Neural progenitor cell (in vitro differentiated cells): ENCODE results near the gene GRK3. TPM values are rescaled to one million over a fixed set of nuclear protein-coding genes. Genes with fewer than 3 reads are reported as not detected.

ENCODE experiments used
- DNase-seq: peaks from one replicate; pipeline ENCODE4 v3.0.0-alpha.2; 2016; ENCODE audit warnings: low spot score
- H2AFZ ChIP-seq: fragments of 200-600 bp; sonication (generic); replicated peaks from 2 replicates; pipeline ENCODE4 v1.6.1; 2016; ENCODE audit warnings: antibody characterized with exemption
- H3F3A ChIP-seq: fragments of 200-600 bp; sonication (generic); 2 replicates; pipeline ENCODE4 v1.6.1; 2016; ENCODE audit warnings: antibody characterized with exemption, low read depth
- H3K27ac ChIP-seq: fragments of 200-600 bp; sonication (generic); 2 replicates; pipeline ENCODE4 v1.5.1; 2016; ENCODE audit warnings: mild to moderate bottlenecking
- H3K27me3 ChIP-seq: fragments of 200-600 bp; sonication (generic); 2 replicates; pipeline ENCODE4 v1.6.1; 2016; ENCODE audit warnings: mild to moderate bottlenecking, moderate library complexity
- H3K36me3 ChIP-seq: fragments of 200-600 bp; sonication (generic); 2 replicates; pipeline ENCODE4 v1.5.1; 2016
- H3K4me1 ChIP-seq: fragments of 200-600 bp; sonication (generic); 2 replicates; pipeline ENCODE4 v1.6.1; 2016; ENCODE audit warnings: mixed run types
- H3K4me2 ChIP-seq: fragments of 200-600 bp; sonication (generic); 2 replicates; pipeline ENCODE4 v1.6.1; 2016
- H3K4me3 ChIP-seq: fragments of 200-600 bp; sonication (generic); 2 replicates; pipeline ENCODE4 v1.5.1; 2016
- H3K79me2 ChIP-seq: fragments of 200-600 bp; sonication (generic); 2 replicates; pipeline ENCODE4 v1.6.1; 2016; ENCODE audit warnings: low read depth
- H3K9ac ChIP-seq: fragments of 200-600 bp; sonication (generic); 2 replicates; pipeline ENCODE4 v1.6.1; 2016
- H3K9me3 ChIP-seq: fragments of 200-600 bp; sonication (generic); 2 replicates; pipeline ENCODE4 v1.5.1; 2016; ENCODE audit warnings: low read depth
- H4K20me1 ChIP-seq: fragments of 200-600 bp; sonication (generic); 2 replicates; pipeline ENCODE4 v1.6.1; 2016; ENCODE audit warnings: low read depth
- H3K27ac Mint-ChIP-seq: 3 replicates; pipeline ENCODE4 v1.8.0; 2021; ENCODE audit warnings: mixed read lengths
- H3K27me3 Mint-ChIP-seq: 2 replicates; pipeline ENCODE4 v1.8.0; 2022; ENCODE audit warnings: low read depth, mild to moderate bottlenecking, inconsistent platforms, moderate library complexity, mixed read lengths; ENCODE audit not compliant: insufficient read depth
- H3K36me3 Mint-ChIP-seq: 3 replicates; pipeline ENCODE4 v1.8.0; 2021; ENCODE audit warnings: mixed read lengths
- H3K4me1 Mint-ChIP-seq: 3 replicates; pipeline ENCODE4 v1.8.0; 2021; ENCODE audit warnings: mixed read lengths
- H3K4me3 Mint-ChIP-seq: 3 replicates; pipeline ENCODE4 v1.8.0; 2021; ENCODE audit warnings: mild to moderate bottlenecking, moderate library complexity, mixed read lengths
- H3K9me3 Mint-ChIP-seq: 3 replicates; pipeline ENCODE4 v1.8.0; 2020; ENCODE audit warnings: mixed read lengths
- EZH2 ChIP-seq: fragments of 200-600 bp; sonication (generic); IDR thresholded peaks from 2 replicates; pipeline ENCODE4 v1.6.1; 2017; ENCODE audit warnings: antibody characterized with exemption, mild to moderate bottlenecking, moderate library complexity
- EZH2phosphoT487 ChIP-seq: fragments of 200-600 bp; sonication (generic); IDR thresholded peaks from 2 replicates; pipeline ENCODE4 v1.6.1; 2017; ENCODE audit warnings: antibody characterized with exemption
- total RNA-seq: library from RNA; depleted of rRNA; stranded (reverse); fragments of >200 nt; gene quantifications from 2 replicates; pipeline ENCODE4 v1.2.3, GENCODE V29; 2015; ENCODE audit warnings: low replicate concordance
- TF ChIP-seq, protein P1 (sequence below): fragments of 200-600 bp; sonication (generic); IDR thresholded peaks from 2 replicates; pipeline ENCODE4 v1.5.1; 2017; ENCODE audit warnings: antibody characterized with exemption, mild to moderate bottlenecking

GRK3 gene
- total RNA-seq, 1 donor from 2014 or later, result 20.8 TPM

DNA sequence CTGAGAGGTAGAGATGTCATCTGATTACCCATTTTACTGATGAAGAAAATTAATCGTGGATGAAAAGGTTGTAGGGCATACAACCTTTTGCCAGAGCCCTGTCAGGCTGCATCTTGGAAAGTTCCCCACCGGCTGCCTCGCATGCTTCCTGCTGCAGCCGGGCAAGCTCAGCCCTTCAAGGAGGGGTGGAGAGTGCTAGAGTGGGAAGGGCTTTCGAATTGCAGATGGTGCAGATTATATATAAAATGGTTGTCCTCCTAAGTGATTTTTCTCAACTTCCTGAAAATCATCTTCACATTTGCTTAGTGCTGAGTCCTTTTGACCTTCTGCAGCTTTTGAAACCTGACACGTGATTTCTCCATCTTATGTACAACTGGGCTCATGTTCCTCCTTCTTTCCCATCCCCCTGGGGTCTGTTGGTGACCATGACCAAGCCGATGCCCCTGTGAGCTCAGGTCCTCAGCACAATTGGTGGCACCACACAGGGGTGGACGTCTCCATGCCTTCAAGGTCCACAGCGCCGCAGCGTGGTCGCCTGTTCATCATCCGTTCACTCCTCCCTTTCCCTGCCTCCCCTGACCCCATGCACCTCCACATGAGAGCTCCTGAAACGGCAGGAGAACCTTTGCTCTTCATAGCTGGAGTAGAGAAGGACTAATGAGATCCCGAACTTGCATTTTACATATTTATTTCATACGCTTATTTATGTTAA is 129.9 kb downstream of the GRK3 start:
- Histone ChIP-seq H3K9me3 (no peaks in the 10 kb centered on the region), H3K27me3 (no peaks in the 10 kb centered on the region), H4K20me1 (no peaks in the 10 kb centered on the region), H3K9ac (no peak overlapping the region), H3K4me2 (no peak overlapping the region), H3K4me1 (peaks cover 2% of the 10 kb centered on the region), H3K36me3 (no peaks in the 10 kb centered on the region), H3F3A (no peaks in the 10 kb centered on the region), H3K27ac (no peak overlapping the region), H3K79me2 (no peaks in the 10 kb centered on the region), H2AFZ (no peak overlapping the region), H3K4me3 (no peak overlapping the region)
- Mint-ChIP-seq H3K9me3 (no peaks in the 10 kb centered on the region), H3K27ac (peak overlapping the region; percentile 35), H3K36me3 (peaks cover 5% of the 10 kb centered on the region), H3K4me3 (no peak overlapping the region), H3K4me1 (peaks cover 16% of the 10 kb centered on the region), H3K27me3 (peaks cover 2% of the 10 kb centered on the region)
- no peak for DNase-seq
- TF ChIP-seq EZH2, result no peak
- TF ChIP-seq, protein P1, sequence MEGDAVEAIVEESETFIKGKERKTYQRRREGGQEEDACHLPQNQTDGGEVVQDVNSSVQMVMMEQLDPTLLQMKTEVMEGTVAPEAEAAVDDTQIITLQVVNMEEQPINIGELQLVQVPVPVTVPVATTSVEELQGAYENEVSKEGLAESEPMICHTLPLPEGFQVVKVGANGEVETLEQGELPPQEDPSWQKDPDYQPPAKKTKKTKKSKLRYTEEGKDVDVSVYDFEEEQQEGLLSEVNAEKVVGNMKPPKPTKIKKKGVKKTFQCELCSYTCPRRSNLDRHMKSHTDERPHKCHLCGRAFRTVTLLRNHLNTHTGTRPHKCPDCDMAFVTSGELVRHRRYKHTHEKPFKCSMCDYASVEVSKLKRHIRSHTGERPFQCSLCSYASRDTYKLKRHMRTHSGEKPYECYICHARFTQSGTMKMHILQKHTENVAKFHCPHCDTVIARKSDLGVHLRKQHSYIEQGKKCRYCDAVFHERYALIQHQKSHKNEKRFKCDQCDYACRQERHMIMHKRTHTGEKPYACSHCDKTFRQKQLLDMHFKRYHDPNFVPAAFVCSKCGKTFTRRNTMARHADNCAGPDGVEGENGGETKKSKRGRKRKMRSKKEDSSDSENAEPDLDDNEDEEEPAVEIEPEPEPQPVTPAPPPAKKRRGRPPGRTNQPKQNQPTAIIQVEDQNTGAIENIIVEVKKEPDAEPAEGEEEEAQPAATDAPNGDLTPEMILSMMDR, result no peak
- TF ChIP-seq EZH2phosphoT487, result no peak

DNA sequence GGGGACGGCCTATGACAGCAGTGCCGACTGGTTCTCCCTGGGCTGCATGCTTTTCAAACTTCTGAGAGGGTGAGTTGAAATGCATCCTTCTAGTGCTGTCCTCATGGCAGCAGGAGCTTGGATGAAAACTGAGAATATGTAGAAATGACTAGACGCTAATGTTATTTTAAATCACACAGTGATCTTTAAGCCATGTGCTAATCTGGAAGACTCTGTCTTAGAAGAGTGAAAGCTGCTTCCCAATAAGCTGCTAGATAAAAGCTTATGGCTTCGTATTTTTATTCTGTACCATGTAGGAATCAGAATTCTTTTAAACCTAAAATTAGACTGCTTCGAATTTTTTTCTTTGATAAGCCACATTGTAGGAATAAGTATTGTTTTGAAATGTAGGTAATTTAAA is 130.7 kb downstream of the GRK3 start:
- Mint-ChIP-seq H3K36me3 (peaks cover 5% of the 10 kb centered on the region), H3K9me3 (no peaks in the 10 kb centered on the region), H3K4me3 (no peak overlapping the region), H3K4me1 (peaks cover 21% of the 10 kb centered on the region), H3K27me3 (peaks cover 5% of the 10 kb centered on the region), H3K27ac (no peak overlapping the region)
- H3K27me3 ChIP-seq, result no peaks in the 10 kb centered on the region
- no peak overlapping the region for H3K4me2 ChIP-seq
- TF ChIP-seq EZH2phosphoT487 (no peak), EZH2 (no peak)
- no peaks in the 10 kb centered on the region for H3F3A ChIP-seq
- no peaks in the 10 kb centered on the region for H3K79me2 ChIP-seq
- no peak overlapping the region for H3K4me3 ChIP-seq
- no peaks in the 10 kb centered on the region for H3K9me3 ChIP-seq
- H3K4me1 ChIP-seq, result peaks cover 3% of the 10 kb centered on the region
- H3K9ac ChIP-seq, result no peak overlapping the region
- no peak overlapping the region for H3K27ac ChIP-seq
- no peaks in the 10 kb centered on the region for H3K36me3 ChIP-seq
- DNase-seq, result no peak
- no peak overlapping the region for H2AFZ ChIP-seq
- no peaks in the 10 kb centered on the region for H4K20me1 ChIP-seq

DNA sequence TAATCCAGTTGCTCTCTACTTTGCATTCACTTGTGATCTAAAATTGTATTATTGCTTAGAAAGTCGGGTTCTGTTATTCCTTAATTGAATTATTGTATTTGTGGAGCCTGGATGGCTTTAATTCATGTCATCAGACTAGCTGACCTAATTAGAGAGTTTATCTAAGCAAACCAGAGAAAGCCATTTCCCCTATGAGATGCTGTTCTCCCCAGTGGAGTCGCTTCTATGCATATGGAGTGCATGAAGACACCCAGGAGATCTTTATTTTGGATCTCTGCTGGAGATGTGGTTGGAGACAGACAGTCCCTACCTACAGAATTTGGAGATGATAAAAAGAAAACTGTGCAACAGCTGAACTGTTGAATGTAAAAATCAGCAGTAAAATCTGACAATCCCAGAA is 132.3 kb downstream of the GRK3 start:
- no peak overlapping the region for H3K4me3 Mint-ChIP-seq
- DNase-seq, result no peak

More for the DNA sequence above, 132.3 kb downstream of the GRK3 start:
- Histone ChIP-seq H3K4me2 (no peak overlapping the region), H3K79me2 (no peaks in the 10 kb centered on the region), H3K4me3 (no peak overlapping the region), H3K4me1 (peaks cover 12% of the 10 kb centered on the region), H3K27ac (no peak overlapping the region), H4K20me1 (no peaks in the 10 kb centered on the region), H3F3A (no peaks in the 10 kb centered on the region), H3K27me3 (no peaks in the 10 kb centered on the region), H3K9ac (no peak overlapping the region), H3K9me3 (no peaks in the 10 kb centered on the region), H3K36me3 (no peaks in the 10 kb centered on the region), H2AFZ (no peak overlapping the region)
- Mint-ChIP-seq H3K4me1 (peaks cover 34% of the 10 kb centered on the region), H3K27me3 (peaks cover 5% of the 10 kb centered on the region), H3K9me3 (no peaks in the 10 kb centered on the region), H3K36me3 (peaks cover 6% of the 10 kb centered on the region), H3K27ac (no peak overlapping the region)
- TF ChIP-seq, protein P1, result no peak
- no peak for TF ChIP-seq EZH2
- no peak for TF ChIP-seq EZH2phosphoT487
